Thyroid gland (tissue), 4 donors: ENCODE results near the gene PEX7.

Experiments
- CTCF ChIP-seq, 6 experiments: fragments of 200-600 bp in 3 of 6; fragments of 450-650 bp in 3 of 6; sonication (generic) in 3 of 6; IDR thresholded peaks; one replicate each; pipeline ENCODE4 v1.5.1; 2016 to 2019; ENCODE audit warnings: antibody characterized with exemption in 6 of 6, mild to moderate bottlenecking in 2 of 6, inconsistent platforms in 1 of 6, moderate library complexity in 1 of 6
- POLR2A ChIP-seq, 2 donors: fragments of 450-650 bp; IDR thresholded peaks; one replicate each; pipeline ENCODE4 v1.6.1; 2017; ENCODE audit warnings: antibody characterized with exemption in 2 of 2, mild to moderate bottlenecking in 2 of 2, moderate library complexity in 1 of 2

GRCh38 chr6:136864676-136865075 lies 42.3 kb downstream of the PEX7 start:
- TF ChIP-seq CTCF (IDR thresholded peaks at IDR 0.05) (no peak), POLR2A (IDR thresholded peaks at IDR 0.05) (no peak)
